Esophagus squamous epithelium (tissue), 5 donors: ENCODE data around the gene TMEM87B. TPM values are rescaled to one million over a fixed set of nuclear protein-coding genes. Genes with fewer than 3 reads are reported as not detected.

ENCODE experiments used
- DNase-seq: peaks from one replicate; lab custom pipeline; 2025; lab: John Stamatoyannopoulos, UW
- H3K27ac ChIP-seq, 4 donors: fragments of 200-600 bp; sonication (generic); one replicate each; pipeline ENCODE4 v1.5.1; 2016 to 2019; ENCODE audit warnings: mild to moderate bottlenecking in 1 of 4
- H3K27me3 ChIP-seq, 4 donors: fragments of 200-600 bp; sonication (generic); 1 replicate in 3 of 4; 2 replicates in 1 of 4; pipeline versions ENCODE4 v1.5.1 to v1.6.0; 2017 to 2021; ENCODE audit warnings: antibody characterized with exemption in 1 of 4
- H3K36me3 ChIP-seq, 3 donors: fragments of 200-600 bp; sonication (generic); one replicate each; pipeline ENCODE4 v1.5.1; 2016 to 2019
- H3K4me1 ChIP-seq, 3 donors: fragments of 200-600 bp; sonication (generic); one replicate each; pipeline ENCODE4 v1.5.1; 2017 to 2019
- H3K4me3 ChIP-seq, 4 donors: fragments of 200-600 bp; sonication (generic); 1 replicate in 3 of 4; 2 replicates in 1 of 4; pipeline ENCODE4 v1.5.1; 2016 to 2019; ENCODE audit warnings: mild to moderate bottlenecking in 2 of 4, moderate library complexity in 1 of 4
- H3K9me3 ChIP-seq, 3 donors: fragments of 200-600 bp; sonication (generic); one replicate each; pipeline ENCODE4 v1.5.1; 2016 to 2019
- CTCF ChIP-seq, 6 experiments: fragments of 450-650 bp in 4 of 6; fragments of 200-600 bp in 2 of 6; sonication (generic) in 2 of 6; IDR thresholded peaks; one replicate each; pipeline ENCODE4 v1.5.1; 2016 to 2019; ENCODE audit warnings: antibody characterized with exemption in 6 of 6, mild to moderate bottlenecking in 4 of 6, moderate library complexity in 4 of 6
- POLR2A ChIP-seq, 4 donors: fragments of 450-650 bp; IDR thresholded peaks; one replicate each; pipeline ENCODE4 v1.6.1; 2017; ENCODE audit warnings: antibody characterized with exemption in 4 of 4, mild to moderate bottlenecking in 4 of 4, moderate library complexity in 3 of 4
- WGBS, 2 donors: methylation state at CpG; one replicate each; pipeline ENCODE4 v1.1.5; 2018; 5-methylcytosine and 5-hydroxymethylcytosine counted together
- intact Hi-C: fragments of 100-400 bp; cut with DNase I; formaldehyde crosslinking; loops from one replicate; pipeline ENCODE4 v1.15.0; 2022
- total RNA-seq, 4 donors: library from RNA; depleted of rRNA; stranded (reverse); fragments of >200 nt; gene quantifications; one replicate each; pipeline ENCODE4 v1.1.0, GENCODE V29; 2016
- donor health status: DM: yes; HTN: yes; CAD: no.

TMEM87B gene
- total RNA-seq, 4 donors from 2014 or later: 17.7 to 30.0 (median 23.6) TPM

- Histone ChIP-seq H3K9me3 (no peaks in the 10 kb centered on the region), H3K4me3 (no peak overlapping the region), H3K27ac (no peak overlapping the region), H3K27me3 (no peaks in the 10 kb centered on the region), H3K4me1 (peaks cover 0 to 21% (median 0%) of the 10 kb centered on the region in 3 donors), H3K36me3 (peaks cover 0 to 95% (median 11%) of the 10 kb centered on the region in 3 donors)
- no peak for DNase-seq
- intact Hi-C loops: no loop called here
- no peak for TF ChIP-seq CTCF (IDR thresholded peaks at IDR 0.05)
- no peak for TF ChIP-seq POLR2A (IDR thresholded peaks at IDR 0.05)
- WGBS, 2 donors: 67 to 100% methylated on average over 1 of the region's 1 CpG
Measured at GRCh38 chr2:112077814-112078213, 22.7 kb downstream of the TMEM87B start.

- intact Hi-C loops: no loop called here
- H3K9me3 ChIP-seq: no peaks in the 10 kb centered on the region
- peaks cover 0 to 95% (median 22%) of the 10 kb centered on the region in 3 donors for H3K36me3 ChIP-seq
- 64 to 71% methylated on average over 1 of the region's 1 CpG for WGBS, 2 donors
- H3K4me1 ChIP-seq: peaks cover 0 to 9% (median 0%) of the 10 kb centered on the region in 3 donors
- TF ChIP-seq POLR2A (IDR thresholded peaks at IDR 0.05) (no peak), CTCF (IDR thresholded peaks at IDR 0.05) (no peak)
- no peaks in the 10 kb centered on the region for H3K27me3 ChIP-seq
- no peak for DNase-seq
- no peak overlapping the region for H3K27ac ChIP-seq
- H3K4me3 ChIP-seq: no peak overlapping the region
Measured at GRCh38 chr2:112081262-112081661, 26.2 kb downstream of the TMEM87B start.

DNA sequence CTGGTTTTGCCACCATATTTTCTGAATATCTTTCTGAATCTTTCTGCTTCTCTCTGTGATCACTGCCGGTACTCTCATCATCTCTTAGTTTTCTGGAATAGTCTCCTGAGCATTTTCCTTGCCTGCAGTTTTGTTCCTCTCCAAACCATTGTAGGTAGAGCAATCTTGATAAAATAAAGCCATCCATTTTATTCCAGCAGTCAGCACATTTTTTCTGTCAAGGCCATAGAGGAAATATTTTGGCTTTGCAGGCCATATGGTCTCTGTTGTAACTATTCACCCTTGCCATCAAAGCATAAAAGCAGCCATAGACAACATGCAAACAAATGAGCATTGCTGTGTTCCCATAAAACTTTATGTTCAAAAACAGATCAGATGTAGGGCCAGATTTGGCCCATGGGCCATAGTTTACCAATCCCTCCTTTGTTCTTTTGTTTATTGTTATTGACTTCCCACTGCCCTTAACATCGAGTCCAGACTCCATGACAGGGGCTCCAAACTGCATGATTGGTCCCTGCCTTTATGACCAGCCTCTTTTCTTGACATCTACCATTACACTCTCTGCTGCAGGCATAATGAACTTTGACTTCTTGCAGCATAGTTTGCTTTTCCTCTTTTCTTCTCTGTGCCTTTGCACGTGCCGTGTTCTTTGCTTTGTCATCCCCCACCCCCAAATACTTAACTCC, 29.8 kb downstream of the TMEM87B start:
- H3K27ac ChIP-seq: no peak overlapping the region
- peaks cover 6 to 100% (median 36%) of the 10 kb centered on the region in 3 donors for H3K36me3 ChIP-seq
- WGBS, 2 donors: 82 to 85% methylated on average over 4 of the region's 4 CpGs
- peaks cover 0 to 9% (median 0%) of the 10 kb centered on the region in 3 donors for H3K4me1 ChIP-seq
- no peaks in the 10 kb centered on the region for H3K27me3 ChIP-seq
- no peak for DNase-seq
- H3K9me3 ChIP-seq: no peaks in the 10 kb centered on the region
- no peak for TF ChIP-seq CTCF (IDR thresholded peaks at IDR 0.05)
- TF ChIP-seq POLR2A (IDR thresholded peaks at IDR 0.05): no peak
- intact Hi-C loops: no loop called here
- no peak overlapping the region for H3K4me3 ChIP-seq

- Histone ChIP-seq H3K9me3 (no peaks in the 10 kb centered on the region), H3K36me3 (peaks cover 6 to 100% (median 41%) of the 10 kb centered on the region in 3 donors), H3K4me3 (no peak overlapping the region), H3K4me1 (peaks cover 0 to 9% (median 0%) of the 10 kb centered on the region in 3 donors), H3K27ac (no peak overlapping the region), H3K27me3 (no peaks in the 10 kb centered on the region)
- intact Hi-C loops: no loop called here
- TF ChIP-seq POLR2A (IDR thresholded peaks at IDR 0.05) (no peak), CTCF (IDR thresholded peaks at IDR 0.05) (no peak)
- no peak for DNase-seq
Measured at GRCh38 chr2:112085375-112085730, 30.3 kb downstream of the TMEM87B start.

DNA sequence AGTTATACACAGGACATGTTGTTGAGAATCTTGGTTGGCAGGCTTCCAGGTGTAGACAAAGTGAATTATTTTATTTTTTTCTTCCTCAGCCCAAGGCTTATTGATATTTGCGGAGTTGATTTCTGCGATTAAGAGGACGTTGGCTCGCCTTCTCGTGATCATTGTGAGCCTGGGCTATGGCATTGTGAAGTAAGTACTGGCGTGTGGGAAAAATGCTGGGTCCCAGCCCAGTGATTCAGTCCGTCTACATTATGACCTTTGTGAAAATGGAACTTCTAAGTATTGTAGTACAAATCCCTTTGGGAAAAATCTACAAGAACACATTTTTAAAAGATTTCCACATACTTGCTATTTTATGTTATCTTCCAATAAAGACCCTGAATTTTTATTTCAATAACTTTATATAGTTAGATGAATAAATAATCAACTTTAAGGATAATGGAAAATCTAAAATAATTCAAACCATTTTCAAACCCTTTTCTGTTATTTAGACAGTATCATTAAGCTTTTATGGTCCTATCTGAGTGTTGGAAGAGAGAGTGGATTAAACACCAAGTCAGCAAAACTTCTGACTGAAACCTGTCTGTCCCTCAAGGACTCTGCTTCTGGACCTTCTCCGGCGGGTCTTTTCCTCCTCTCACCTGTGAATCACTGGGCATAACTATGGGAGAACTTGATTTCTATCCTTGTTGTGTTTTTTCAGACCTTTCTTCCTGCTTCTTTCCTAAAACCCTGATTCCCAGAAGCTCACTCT, 31.0 kb downstream of the TMEM87B start:
- Histone ChIP-seq H3K36me3 (peaks cover 6 to 100% (median 43%) of the 10 kb centered on the region in 3 donors), H3K9me3 (no peaks in the 10 kb centered on the region), H3K27me3 (no peaks in the 10 kb centered on the region), H3K27ac (no peak overlapping the region), H3K4me3 (no peak overlapping the region), H3K4me1 (peaks cover 0 to 4% (median 0%) of the 10 kb centered on the region in 3 donors)
- intact Hi-C loops: no loop called here
- WGBS, 2 donors: 81 to 92% methylated on average over 9 of the region's 9 CpGs
- DNase-seq: no peak
- TF ChIP-seq POLR2A (IDR thresholded peaks at IDR 0.05): no peak
- TF ChIP-seq CTCF (IDR thresholded peaks at IDR 0.05): no peak
